HCT116 (cell line): ENCODE results near the gene PGAP3. TPM values are rescaled to one million over a fixed set of nuclear protein-coding genes. Genes with fewer than 3 reads are reported as not detected.

Experiments
- ATAC-seq: fragments of 200-7000 bp; cut with Tn5 transposase; 2 replicates; pipeline ENCODE4 v1.9.1; 2020; ENCODE audit warnings: mild to moderate bottlenecking, moderate library complexity
- BruUV-seq: library from RNA; stranded (reverse); fragments of 400-500 nt; replicated peaks from 2 replicates; lab custom pipeline; 2021; lab: Mats Ljungman, UMichigan
- CTCF ChIA-PET: fragments of 300-600 bp; sonication (Branson Sonifier 250); formaldehyde crosslinking; loops from one replicate; lab custom pipeline; 2021; ENCODE audit warnings: antibody characterized with exemption; lab: Charles Lee
- POLR2A ChIA-PET: fragments of 300-600, 350-600 bp; sonication (Branson Sonifier 250); formaldehyde crosslinking; loops from one replicate; lab custom pipeline; 2021; ENCODE audit warnings: antibody characterized with exemption; lab: Charles Lee
- RAD21 ChIA-PET, 2 experiments: fragments of 300-600 bp; sonication (Branson Sonifier 250); formaldehyde crosslinking; loops; one replicate each; lab custom pipeline; 2023; ENCODE audit warnings: low total read pairs in 2 of 2; ENCODE audit not compliant: uncharacterized antibody in 2 of 2, unreplicated experiment in 2 of 2, low non-redundant PET in 1 of 2; lab: Charles Lee
- DNase-seq: peaks from one replicate; pipeline ENCODE4 v3.0.0-alpha.2; 2010; ENCODE audit warnings: low read depth, low spot score
- H2AFZ ChIP-seq: fragments of 200-600 bp; shearing (Covaris generic), sonication (generic); 2 replicates; pipeline ENCODE4 v1.6.1; 2017; ENCODE audit warnings: low read depth, mixed run types, mixed read lengths, antibody characterized with exemption, low read length; ENCODE audit not compliant: poor library complexity, severe bottlenecking
- H3K27ac ChIP-seq: 2 replicates; pipeline ENCODE4 v1.5.1; 2012; ENCODE audit warnings: low read depth, low read length
- H3K27me3 ChIP-seq: fragments of 200-600 bp; sonication (generic); 2 replicates; pipeline ENCODE4 v1.6.1; 2016; ENCODE audit warnings: mixed run types, low read length, mixed read lengths; ENCODE audit not compliant: insufficient read depth
- H3K36me3 ChIP-seq, 2 experiments: fragments of 200-500 bp in 1 of 2; fragments of 200-600 bp in 1 of 2; sonication (Bioruptor generic) in 1 of 2; sonication (generic) in 1 of 2; 2 replicates each; pipeline versions ENCODE4 v1.5.1 to v1.6.1; 2014 to 2016; ENCODE audit warnings: low read length in 2 of 2, inconsistent platforms in 1 of 2, mixed read lengths in 1 of 2, mixed run types in 1 of 2; ENCODE audit not compliant: insufficient read depth in 2 of 2, control insufficient read depth in 1 of 2
- H3K4me1 ChIP-seq, 2 experiments: fragments of 200-600 bp in 1 of 2; sonication (generic) in 1 of 2; 2 replicates each; pipeline versions ENCODE4 v1.5.1 to v1.6.1; 2012 to 2017; ENCODE audit warnings: low read length in 2 of 2, inconsistent platforms in 1 of 2, mild to moderate bottlenecking in 1 of 2, mixed read lengths in 1 of 2, mixed run types in 1 of 2, moderate library complexity in 1 of 2; ENCODE audit not compliant: insufficient read depth in 2 of 2, control insufficient read depth in 1 of 2
- H3K4me2 ChIP-seq: fragments of 200-600 bp; sonication (generic); 2 replicates; pipeline ENCODE4 v1.6.1; 2017; ENCODE audit warnings: mixed run types, low read length, mixed read lengths
- H3K4me3 ChIP-seq, 2 experiments: fragments of 200-600 bp in 1 of 2; sonication (generic) in 1 of 2; replicated peaks in 1 of 2; 2 replicates each; pipeline ENCODE4 v1.5.1; 2011 to 2016; ENCODE audit warnings: low read length in 2 of 2, control low read depth in 1 of 2, low read depth in 1 of 2, mild to moderate bottlenecking in 1 of 2, mixed read lengths in 1 of 2, mixed run types in 1 of 2
- H3K79me2 ChIP-seq: fragments of 200-600 bp; sonication (generic); 2 replicates; pipeline ENCODE4 v1.6.1; 2017; ENCODE audit warnings: mild to moderate bottlenecking, mixed run types, low read length, moderate library complexity, mixed read lengths; ENCODE audit not compliant: insufficient read depth
- H3K9ac ChIP-seq: fragments of 200-600 bp; sonication (generic); 2 replicates; pipeline ENCODE4 v1.6.1; 2016; ENCODE audit warnings: low read length, mixed read lengths
- H3K9me2 ChIP-seq: fragments of 200-600 bp; sonication (generic), shearing (Covaris generic); 2 replicates; pipeline ENCODE4 v1.6.1; 2017; ENCODE audit warnings: mixed run types, mild to moderate bottlenecking, moderate library complexity; ENCODE audit not compliant: insufficient read depth
- H3K9me3 ChIP-seq, 2 experiments: fragments of 200-500 bp in 1 of 2; fragments of 200-600 bp in 1 of 2; sonication (Bioruptor generic) in 1 of 2; sonication (generic) in 1 of 2; 2 replicates each; pipeline ENCODE4 v1.6.1; 2014 to 2017; ENCODE audit warnings: low read length in 2 of 2, mixed read lengths in 2 of 2, inconsistent platforms in 1 of 2, low read depth in 1 of 2, mild to moderate bottlenecking in 1 of 2, mixed run types in 1 of 2, moderate library complexity in 1 of 2; ENCODE audit not compliant: control insufficient read depth in 1 of 2, insufficient read depth in 1 of 2
- H4K20me1 ChIP-seq: fragments of 200-600 bp; sonication (generic), shearing (Covaris generic); 2 replicates; pipeline ENCODE4 v1.6.1; 2017; ENCODE audit warnings: mixed run types, mild to moderate bottlenecking, moderate library complexity; ENCODE audit not compliant: insufficient read depth
- ATF3 ChIP-seq: IDR thresholded peaks from 2 replicates; pipeline ENCODE4 v1.6.1; 2012
- CBX3 ChIP-seq: IDR thresholded peaks from 2 replicates; pipeline ENCODE4 v1.6.1; 2012; ENCODE audit warnings: low read depth
- CEBPB ChIP-seq: IDR thresholded peaks from 2 replicates; pipeline ENCODE4 v1.6.1; 2012; ENCODE audit warnings: low read depth
- CTCF ChIP-seq, 3 experiments: fragments of 200-600 bp in 1 of 3; sonication (generic) in 1 of 3; IDR thresholded peaks in 2 of 3; conservative IDR thresholded peaks in 1 of 3; 2 replicates each; pipeline ENCODE4 v1.5.1; 2012 to 2017; ENCODE audit warnings: low read depth in 2 of 3, low read length in 2 of 3, antibody characterized with exemption in 1 of 3, borderline replicate concordance in 1 of 3, control low read depth in 1 of 3, mild to moderate bottlenecking in 1 of 3, mixed read lengths in 1 of 3, mixed run types in 1 of 3, moderate library complexity in 1 of 3; ENCODE audit not compliant: insufficient read depth in 1 of 3
- JUND ChIP-seq: IDR thresholded peaks from 2 replicates; pipeline ENCODE4 v1.6.1; 2012
- POLR2AphosphoS5 ChIP-seq: IDR thresholded peaks from 2 replicates; pipeline ENCODE4 v1.6.1; 2011; ENCODE audit warnings: mild to moderate bottlenecking, low read depth, low read length, moderate library complexity
- REST ChIP-seq: IDR thresholded peaks from 2 replicates; pipeline ENCODE4 v1.6.1; 2012; ENCODE audit warnings: low read depth
- SP1 ChIP-seq: IDR thresholded peaks from 2 replicates; pipeline ENCODE4 v1.6.1; 2012; ENCODE audit warnings: low read depth
- TCF7L2 ChIP-seq: IDR thresholded peaks from 2 replicates; pipeline ENCODE4 v1.7.0; 2011; ENCODE audit warnings: borderline replicate concordance, inconsistent platforms; ENCODE audit not compliant: insufficient read depth, insufficient read length; ENCODE audit errors: extremely low read depth
- ZFX ChIP-seq: fragments of 450-650 bp; IDR thresholded peaks from 2 replicates; pipeline ENCODE4 v1.6.1; 2017
- ZNF274 ChIP-seq: fragments of 200-500 bp; sonication (Bioruptor generic); IDR thresholded peaks from 2 replicates; pipeline ENCODE4 v1.6.1; 2014; ENCODE audit warnings: mild to moderate bottlenecking, low read depth, low read length, inconsistent platforms
- intact Hi-C: fragments of 100-400 bp; cut with micrococcal nuclease; formaldehyde crosslinking; loops from 2 replicates; pipeline ENCODE4 v1.10.0; 2022
- total RNA-seq: library from RNA; stranded (reverse); gene quantifications from one replicate; pipeline ENCODE4 v1.2.1, GENCODE V29; 2021; ENCODE audit not compliant: unreplicated experiment
- TF ChIP-seq, protein P1 (sequence below): IDR thresholded peaks from 2 replicates; pipeline ENCODE4 v1.6.1; 2012

Gene PGAP3
- total RNA-seq, 1 experiment from 2014 or later, result 15.2 TPM

DNA sequence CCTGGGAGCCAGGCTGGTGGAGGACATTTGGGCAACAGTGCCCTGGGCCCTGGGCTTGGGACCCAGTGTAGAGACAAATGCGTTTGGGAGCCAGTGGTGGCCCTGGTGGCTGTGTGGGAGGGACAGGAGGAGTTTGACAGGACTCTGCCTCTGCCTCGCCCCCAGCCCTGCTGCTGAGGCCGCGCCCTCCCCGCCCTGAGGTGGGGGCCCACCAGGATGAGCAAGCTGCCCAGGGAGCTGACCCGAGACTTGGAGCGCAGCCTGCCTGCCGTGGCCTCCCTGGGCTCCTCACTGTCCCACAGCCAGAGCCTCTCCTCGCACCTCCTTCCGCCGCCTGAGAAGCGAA is 34.6 kb downstream of the PGAP3 start:
- DNase-seq, result no peak
- Histone ChIP-seq H2AFZ (no peak overlapping the region), H3K4me3 (no peak overlapping the region)
- TF ChIP-seq ATF3 (no peak), CTCF (IDR thresholded peaks at IDR 0.05 in 2 of 3, conservative IDR thresholded peaks at IDR 0.05 in 1 of 3; ENCODE audit: borderline replicate concordance in 1 of 3, insufficient read depth in 1 of 3, low read depth in 2 of 3, low read length in 2 of 3) (no peak), REST (no peak), TCF7L2 (no peak), CBX3 (no peak), SP1 (no peak), CEBPB (no peak), JUND (no peak), ZFX (no peak), ZNF274 (no peak), POLR2AphosphoS5 (no peak)
- TF ChIP-seq, protein P1, sequence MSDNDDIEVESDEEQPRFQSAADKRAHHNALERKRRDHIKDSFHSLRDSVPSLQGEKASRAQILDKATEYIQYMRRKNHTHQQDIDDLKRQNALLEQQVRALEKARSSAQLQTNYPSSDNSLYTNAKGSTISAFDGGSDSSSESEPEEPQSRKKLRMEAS, result no peak
- TF ChIP-seq, all 23 proteins: peak for 0
- Histone ChIP-seq H3K4me1 (peaks cover 13 to 56% of the 10 kb centered on the region in 2 experiments), H3K9me3 (no peaks in the 10 kb centered on the region), H3K27me3 (no peaks in the 10 kb centered on the region), H3K4me2 (no peak overlapping the region), H3K79me2 (no peaks in the 10 kb centered on the region), H4K20me1 (no peaks in the 10 kb centered on the region), H3K27ac (no peak overlapping the region; the same call in 1 of the 2 replicates), H3K36me3 (no peaks in the 10 kb centered on the region; a peak in 1 of 4 replicates), H3K9ac (no peak overlapping the region), H3K9me2 (no peaks in the 10 kb centered on the region)
- intact Hi-C loops, result no loop called here
- POLR2A ChIA-PET, result no interaction called here
- RAD21 ChIA-PET, result interaction anchor here in 1 of 2 experiments (0.5 to 1.0 kb wide), 2 partner anchors 31 to 107 kb away, joined by 3 to 5 read pairs; no protein-coding TSS in a partner anchor
- BruUV-seq, result no TSS peak
- no peak for ATAC-seq
- CTCF ChIA-PET, result interaction anchor here (1.0 to 3.6 kb wide), 24 partner anchors 8 to 446 kb away, joined by 3 to 30 read pairs (median 4); partner anchors contain the start of genes ERBB2 and STARD3
